ENCODE results near the gene FRMD4A.

The FRMD4A gene

DNA sequence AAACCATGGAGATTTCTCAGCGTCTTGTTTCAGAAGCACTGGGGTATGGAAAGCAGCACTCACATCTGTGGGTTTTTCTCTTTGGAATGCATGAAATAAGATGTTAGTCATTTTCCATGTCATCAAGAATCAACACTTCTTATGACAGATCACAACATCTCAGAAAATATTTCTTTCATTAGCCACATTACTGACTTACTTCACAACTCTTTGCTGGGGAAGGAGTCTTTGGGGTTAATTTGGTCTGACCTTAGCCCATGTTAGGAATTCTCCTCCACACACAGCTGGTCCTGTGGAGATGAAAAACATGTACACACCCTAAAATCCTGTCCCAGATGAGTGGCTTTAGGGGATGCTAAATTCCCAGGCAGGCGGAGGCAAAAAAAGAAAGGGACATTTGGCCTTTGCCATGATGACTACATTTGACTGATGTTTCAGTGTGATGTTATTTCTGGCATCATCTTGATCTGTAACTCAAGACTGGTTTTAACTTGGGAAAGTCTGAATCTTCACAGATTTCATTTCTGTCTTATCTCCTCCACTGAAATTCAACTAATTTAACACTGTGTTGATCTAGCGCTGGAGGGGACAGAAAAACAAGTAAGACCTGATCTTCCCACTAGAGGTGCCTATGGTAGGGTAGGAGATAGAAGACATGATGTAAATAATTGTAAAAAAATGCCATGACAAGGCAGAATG, 380.7 kb downstream of the FRMD4A start:
- no peak overlapping the region for H3K4me3 ChIP-seq (ENCODE audit: low read depth, low read length)
- DNase-seq (ENCODE audit: low read depth) = no peak
- TF ChIP-seq, protein P1, sequence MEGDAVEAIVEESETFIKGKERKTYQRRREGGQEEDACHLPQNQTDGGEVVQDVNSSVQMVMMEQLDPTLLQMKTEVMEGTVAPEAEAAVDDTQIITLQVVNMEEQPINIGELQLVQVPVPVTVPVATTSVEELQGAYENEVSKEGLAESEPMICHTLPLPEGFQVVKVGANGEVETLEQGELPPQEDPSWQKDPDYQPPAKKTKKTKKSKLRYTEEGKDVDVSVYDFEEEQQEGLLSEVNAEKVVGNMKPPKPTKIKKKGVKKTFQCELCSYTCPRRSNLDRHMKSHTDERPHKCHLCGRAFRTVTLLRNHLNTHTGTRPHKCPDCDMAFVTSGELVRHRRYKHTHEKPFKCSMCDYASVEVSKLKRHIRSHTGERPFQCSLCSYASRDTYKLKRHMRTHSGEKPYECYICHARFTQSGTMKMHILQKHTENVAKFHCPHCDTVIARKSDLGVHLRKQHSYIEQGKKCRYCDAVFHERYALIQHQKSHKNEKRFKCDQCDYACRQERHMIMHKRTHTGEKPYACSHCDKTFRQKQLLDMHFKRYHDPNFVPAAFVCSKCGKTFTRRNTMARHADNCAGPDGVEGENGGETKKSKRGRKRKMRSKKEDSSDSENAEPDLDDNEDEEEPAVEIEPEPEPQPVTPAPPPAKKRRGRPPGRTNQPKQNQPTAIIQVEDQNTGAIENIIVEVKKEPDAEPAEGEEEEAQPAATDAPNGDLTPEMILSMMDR (IDR thresholded peaks at IDR 0.05; ENCODE audit: low read depth, low read length) = no peak
- TF ChIP-seq MYC (IDR thresholded peaks at IDR 0.05; ENCODE audit: low read depth, low read length) (no peak), POLR2A (IDR thresholded peaks at IDR 0.05; ENCODE audit: extremely low read depth, insufficient read length) (no peak)
- TF ChIP-seq, protein P2, sequence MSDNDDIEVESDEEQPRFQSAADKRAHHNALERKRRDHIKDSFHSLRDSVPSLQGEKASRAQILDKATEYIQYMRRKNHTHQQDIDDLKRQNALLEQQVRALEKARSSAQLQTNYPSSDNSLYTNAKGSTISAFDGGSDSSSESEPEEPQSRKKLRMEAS (IDR thresholded peaks at IDR 0.05; ENCODE audit: low read depth, low read length) = no peak

DNA sequence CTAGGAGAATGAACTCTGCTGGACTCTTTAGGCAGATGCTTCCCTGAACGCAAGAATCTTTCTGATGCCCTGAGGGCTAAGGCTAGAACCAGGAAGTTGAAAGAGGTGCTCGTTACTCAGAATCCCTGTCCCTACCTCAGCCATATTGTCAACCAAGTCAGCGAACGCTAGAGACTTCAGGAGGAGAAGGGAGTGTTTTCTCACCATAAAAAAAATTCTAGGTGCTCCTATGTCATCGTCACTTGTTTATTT, 384.6 kb downstream of the FRMD4A start:
- TF ChIP-seq MYC (IDR thresholded peaks at IDR 0.05; ENCODE audit: low read depth, low read length) = no peak
- H3K4me3 ChIP-seq (ENCODE audit: low read depth, low read length) = no peak overlapping the region
- no peak for DNase-seq (ENCODE audit: low read depth)

DNA sequence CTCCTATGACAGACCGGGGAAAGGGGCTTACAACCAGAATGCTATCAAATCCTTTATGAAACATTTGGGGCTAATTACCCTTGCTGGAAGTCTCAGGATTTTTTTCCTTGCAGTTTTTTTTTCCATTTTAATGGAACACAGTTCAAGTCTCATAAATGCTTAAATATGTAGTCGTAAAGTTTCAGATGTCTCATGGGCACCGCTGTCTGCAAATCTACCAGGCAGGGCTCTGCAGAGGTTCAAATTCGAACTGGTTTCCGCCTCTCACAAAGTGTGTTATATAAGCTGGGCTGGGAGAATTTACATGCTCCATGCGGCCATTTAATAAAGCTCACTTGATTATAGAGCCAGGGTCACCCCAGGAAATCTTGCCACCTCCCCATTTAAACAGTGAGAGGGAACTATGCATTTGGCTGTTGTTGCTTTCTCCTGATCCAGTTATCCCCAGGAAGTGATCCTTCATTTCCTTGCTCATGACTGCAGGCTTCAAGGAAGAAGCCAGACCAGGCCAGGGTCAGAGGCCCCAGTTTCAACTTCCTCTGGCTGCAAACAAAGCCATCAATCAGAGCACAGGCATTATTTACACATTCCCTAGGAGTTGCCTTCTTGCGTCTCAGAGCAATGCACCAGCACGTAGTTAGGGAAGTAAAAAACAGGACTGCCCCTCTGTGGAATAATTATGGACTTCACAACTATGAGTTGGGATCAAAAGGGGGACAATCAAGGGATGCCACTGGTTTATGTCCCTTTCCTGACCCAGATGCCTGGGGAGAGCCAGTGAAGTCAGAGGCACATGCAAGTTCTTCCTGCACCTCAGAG, 385.1 kb downstream of the FRMD4A start:
- H3K4me3 ChIP-seq (ENCODE audit: low read depth, low read length) = no peak overlapping the region
- no peak for DNase-seq (ENCODE audit: low read depth)
- TF ChIP-seq, protein P2 (IDR thresholded peaks at IDR 0.05; ENCODE audit: low read depth, low read length) = no peak
- no peak for TF ChIP-seq MYC (IDR thresholded peaks at IDR 0.05; ENCODE audit: low read depth, low read length)
- TF ChIP-seq POLR2A (IDR thresholded peaks at IDR 0.05; ENCODE audit: extremely low read depth, insufficient read length) = no peak
- TF ChIP-seq, protein P1 (IDR thresholded peaks at IDR 0.05; ENCODE audit: low read depth, low read length) = no peak

DNA sequence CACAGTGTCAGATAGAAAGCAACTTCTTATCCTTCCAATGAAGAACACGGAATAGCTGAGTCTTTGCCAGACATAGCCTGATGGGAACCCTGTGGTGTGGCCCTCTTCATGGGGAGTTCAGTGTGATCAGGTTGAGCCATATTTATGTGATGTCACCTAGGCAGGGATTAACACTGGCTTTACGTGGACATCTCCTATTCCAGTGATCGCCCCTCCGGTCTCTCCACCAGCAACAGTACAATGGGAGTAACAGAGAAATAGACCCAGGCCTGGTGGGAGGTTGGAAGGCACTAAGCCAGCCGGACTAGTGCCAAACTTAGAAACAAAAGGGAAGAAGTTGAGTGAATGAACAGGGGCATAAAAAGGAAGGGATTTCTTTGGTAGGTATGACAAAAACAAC, 385.9 kb downstream of the FRMD4A start:
- no peak for DNase-seq (ENCODE audit: low read depth)
- TF ChIP-seq, protein P1 (IDR thresholded peaks at IDR 0.05; ENCODE audit: low read depth, low read length) = no peak
- TF ChIP-seq MYC (IDR thresholded peaks at IDR 0.05; ENCODE audit: low read depth, low read length) = no peak
- H3K4me3 ChIP-seq (ENCODE audit: low read depth, low read length) = no peak overlapping the region

DNA sequence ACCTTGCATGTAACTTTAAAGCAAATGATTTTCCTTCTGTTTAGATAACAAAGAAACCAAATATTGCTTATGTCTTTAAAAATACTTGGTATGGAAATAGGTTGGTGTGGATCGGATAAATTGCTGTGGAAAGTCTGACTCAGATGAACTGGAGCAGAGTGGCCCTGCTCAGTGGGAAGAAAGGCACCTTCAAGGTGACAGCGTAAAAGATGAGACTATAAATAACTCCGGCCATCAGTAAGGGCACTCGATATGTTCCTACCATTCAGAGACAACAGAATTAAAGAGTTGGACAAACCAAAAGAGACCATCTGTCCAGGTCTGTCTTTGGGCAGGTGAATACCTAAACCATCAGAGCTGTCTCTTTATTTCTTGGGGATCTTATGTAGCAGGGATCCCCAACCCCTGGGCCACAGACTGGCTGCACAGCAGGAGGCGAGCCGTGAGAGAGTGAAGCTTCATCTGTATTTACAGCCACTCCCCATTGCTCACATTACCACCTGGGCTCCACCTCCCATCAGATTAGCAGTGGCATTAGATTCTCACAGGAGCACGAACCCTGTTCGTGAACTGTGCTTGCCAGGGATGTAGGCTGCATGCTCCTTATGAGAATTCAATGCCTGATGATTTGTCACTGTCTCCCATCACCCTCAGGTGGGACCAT, 386.9 kb downstream of the FRMD4A start:
- no peak for DNase-seq (ENCODE audit: low read depth)
- no peak overlapping the region for H3K4me3 ChIP-seq (ENCODE audit: low read depth, low read length)
- no peak for TF ChIP-seq POLR2A (IDR thresholded peaks at IDR 0.05; ENCODE audit: extremely low read depth, insufficient read length)

DNA sequence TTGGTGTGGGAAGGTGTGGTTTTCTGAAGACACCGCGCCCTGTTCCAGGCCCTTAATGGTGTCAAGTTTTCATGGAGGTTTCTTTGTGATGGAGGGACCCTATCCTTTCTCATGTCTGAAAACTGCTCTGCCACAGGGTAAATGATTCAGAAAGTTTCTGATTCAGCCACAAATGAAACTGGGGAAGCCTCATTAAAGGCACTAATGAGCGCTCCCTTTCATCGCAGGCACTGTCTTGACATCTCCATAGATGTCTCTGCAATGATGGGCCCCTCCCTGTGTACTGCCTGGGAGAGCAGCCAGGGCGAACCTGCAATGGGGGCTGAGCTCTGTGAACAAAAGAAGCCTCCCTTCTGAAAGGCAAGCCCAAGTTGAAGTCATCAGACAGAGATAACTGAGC, 388.7 kb downstream of the FRMD4A start:
- TF ChIP-seq POLR2A (IDR thresholded peaks at IDR 0.05; ENCODE audit: extremely low read depth, insufficient read length) (no peak), MYC (IDR thresholded peaks at IDR 0.05; ENCODE audit: low read depth, low read length) (no peak)
- TF ChIP-seq, protein P1 (IDR thresholded peaks at IDR 0.05; ENCODE audit: low read depth, low read length) = no peak
- TF ChIP-seq, protein P2 (IDR thresholded peaks at IDR 0.05; ENCODE audit: low read depth, low read length) = no peak
- H3K4me3 ChIP-seq (ENCODE audit: low read depth, low read length) = no peak overlapping the region
- DNase-seq (ENCODE audit: low read depth) = no peak

Data from NB4 (cell line).